Right lobe of liver (tissue), 6 donors: ENCODE measurements around the gene CFAP46. TPM values are rescaled to one million over a fixed set of nuclear protein-coding genes. Genes with fewer than 3 reads are reported as not detected.
"Not testable (repeated sequence)": the region's sequence is repeated elsewhere in the genome, so short reads cannot be mapped to it uniquely, and the experiment has no call there.

ENCODE experiments used
- ATAC-seq, 4 donors: fragments of 200-7000 bp; cut with Tn5 transposase; one replicate each; pipeline ENCODE4 v1.9.1; 2020; ENCODE audit warnings: mild to moderate bottlenecking in 4 of 4, moderate library complexity in 4 of 4
- DNase-seq, 3 donors: peaks; one replicate each; pipeline ENCODE4 v3.0.0-alpha.2; 2020
- H3K27ac ChIP-seq, 3 donors: fragments of 200-600 bp; one replicate each; pipeline ENCODE4 v1.8.0; 2022
- H3K27me3 ChIP-seq, 2 donors: fragments of 200-600 bp; one replicate each; pipeline ENCODE4 v1.8.0; 2022
- H3K36me3 ChIP-seq, 4 donors: fragments of 200-600 bp; sonication (generic) in 1 of 4; one replicate each; pipeline versions ENCODE4 v1.5.1 to v1.8.0; 2017 to 2022; ENCODE audit warnings: control low read depth in 1 of 4
- H3K4me1 ChIP-seq, 4 donors: fragments of 200-600 bp; sonication (generic) in 1 of 4; one replicate each; pipeline versions ENCODE4 v1.5.1 to v1.8.0; 2017 to 2022; ENCODE audit warnings: control low read depth in 1 of 4
- H3K4me3 ChIP-seq, 3 donors: fragments of 200-600 bp; one replicate each; pipeline ENCODE4 v1.8.0; 2022
- H3K9me3 ChIP-seq, 4 donors: fragments of 200-600 bp; sonication (generic) in 1 of 4; one replicate each; pipeline versions ENCODE4 v1.5.1 to v1.8.0; 2017 to 2022; ENCODE audit warnings: control low read depth in 1 of 4
- POLR2A ChIP-seq: fragments of 450-650 bp; IDR thresholded peaks from one replicate; pipeline ENCODE4 v1.6.1; 2017; ENCODE audit warnings: antibody characterized with exemption, mild to moderate bottlenecking
- WGBS: methylation state at CpG from one replicate; pipeline ENCODE4 v1.1.6; 2018; ENCODE audit warnings: low coverage, low lambda C conversion rate; ENCODE audit not compliant: insufficient coverage; ENCODE audit errors: missing lambda C conversion rate; 5-methylcytosine and 5-hydroxymethylcytosine counted together
- intact Hi-C, 2 donors: fragments of 100-400 bp; cut with DNase I; formaldehyde crosslinking; loops; one replicate each; pipeline versions ENCODE4 v1.11.2 to v1.14.1; 2022
- total RNA-seq, 6 experiments: library from RNA; depleted of rRNA in 2 of 6; stranded (reverse); fragments of >200 nt in 2 of 6; fragmentation: NEBNext Ultra II Directional in 3 of 6; extraction: Animal tissue kit (Norgen Biotek cat#: 25700) in 3 of 6; gene quantifications; one replicate each; pipeline versions ENCODE4 v1.1.0 to v1.2.4, GENCODE V29; 2016 to 2023
- TF ChIP-seq, protein P1 (sequence below), 4 donors: fragments of 200-600 bp in 3 of 4; fragments of 450-650 bp in 1 of 4; IDR thresholded peaks; one replicate each; pipeline versions ENCODE4 v1.5.1 to v1.8.0; 2016 to 2022; ENCODE audit warnings: antibody characterized with exemption in 4 of 4, mild to moderate bottlenecking in 2 of 4
- donor health status: DM: no; HTN: yes; CAD: no.
- donor health status: DM: no; HTN: no; CAD: no.
- donor health status: DM: no; HTN: no; CAD: no.
- donor health status: DM: no; HTN: yes; CAD: no.
- donor health status: DM: no; HTN: yes; CAD: no.

Gene CFAP46
- total RNA-seq, 6 experiments from 2014 or later, result 0.16 to 0.67 (median 0.32) TPM

DNA sequence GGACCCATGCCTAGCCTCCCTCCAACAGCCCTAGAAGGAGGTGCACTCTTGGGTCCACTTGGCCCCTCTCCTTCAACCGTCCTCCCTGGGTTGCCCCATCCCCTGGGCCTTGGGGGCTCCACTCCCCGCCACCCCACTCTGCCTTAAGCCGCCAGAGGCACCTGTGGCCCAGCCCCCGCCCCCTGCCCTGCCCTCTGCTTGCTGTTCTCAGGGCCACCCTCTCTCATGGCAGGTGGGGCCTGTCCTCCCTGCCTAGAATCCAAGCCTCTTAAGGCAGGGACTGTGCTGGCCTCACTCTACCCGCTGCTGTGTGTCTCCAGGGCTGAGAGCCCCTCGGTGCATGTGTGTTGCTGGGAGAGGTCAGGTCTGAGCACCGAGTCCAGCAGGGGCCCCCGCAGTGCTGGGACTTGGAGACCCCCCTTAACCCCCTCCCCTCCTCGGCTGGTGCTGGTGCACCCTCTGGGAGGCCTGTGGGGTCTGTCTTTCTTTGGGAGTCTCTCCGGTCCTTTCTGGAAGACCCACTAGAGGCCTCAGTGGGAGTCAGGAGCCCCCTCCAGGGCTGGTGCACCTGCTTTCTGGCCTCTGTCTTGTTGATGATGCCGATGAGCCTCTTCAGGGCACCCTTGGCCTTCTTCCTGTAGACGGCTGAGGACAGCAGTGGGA, 43.8 kb downstream of the CFAP46 start:
- no peaks in the 10 kb centered on the region for H3K36me3 ChIP-seq
- no peak overlapping the region for H3K27ac ChIP-seq
- intact Hi-C loops, result no loop called here
- no peaks in the 10 kb centered on the region for H3K27me3 ChIP-seq
- DNase-seq (peak in 2 of 3 donors; percentile 10 to 34), ATAC-seq (peak in 1 of 4 donors; percentile 34)
- H3K4me3 ChIP-seq, result no peak overlapping the region
- WGBS, result 44% methylated on average over 2 of the region's 12 CpGs
- no peaks in the 10 kb centered on the region for H3K4me1 ChIP-seq
- H3K9me3 ChIP-seq, result no peaks in the 10 kb centered on the region
- TF ChIP-seq, protein P1, sequence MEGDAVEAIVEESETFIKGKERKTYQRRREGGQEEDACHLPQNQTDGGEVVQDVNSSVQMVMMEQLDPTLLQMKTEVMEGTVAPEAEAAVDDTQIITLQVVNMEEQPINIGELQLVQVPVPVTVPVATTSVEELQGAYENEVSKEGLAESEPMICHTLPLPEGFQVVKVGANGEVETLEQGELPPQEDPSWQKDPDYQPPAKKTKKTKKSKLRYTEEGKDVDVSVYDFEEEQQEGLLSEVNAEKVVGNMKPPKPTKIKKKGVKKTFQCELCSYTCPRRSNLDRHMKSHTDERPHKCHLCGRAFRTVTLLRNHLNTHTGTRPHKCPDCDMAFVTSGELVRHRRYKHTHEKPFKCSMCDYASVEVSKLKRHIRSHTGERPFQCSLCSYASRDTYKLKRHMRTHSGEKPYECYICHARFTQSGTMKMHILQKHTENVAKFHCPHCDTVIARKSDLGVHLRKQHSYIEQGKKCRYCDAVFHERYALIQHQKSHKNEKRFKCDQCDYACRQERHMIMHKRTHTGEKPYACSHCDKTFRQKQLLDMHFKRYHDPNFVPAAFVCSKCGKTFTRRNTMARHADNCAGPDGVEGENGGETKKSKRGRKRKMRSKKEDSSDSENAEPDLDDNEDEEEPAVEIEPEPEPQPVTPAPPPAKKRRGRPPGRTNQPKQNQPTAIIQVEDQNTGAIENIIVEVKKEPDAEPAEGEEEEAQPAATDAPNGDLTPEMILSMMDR (IDR thresholded peaks at IDR 0.05), result no peak
- TF ChIP-seq POLR2A, result no peak

DNA sequence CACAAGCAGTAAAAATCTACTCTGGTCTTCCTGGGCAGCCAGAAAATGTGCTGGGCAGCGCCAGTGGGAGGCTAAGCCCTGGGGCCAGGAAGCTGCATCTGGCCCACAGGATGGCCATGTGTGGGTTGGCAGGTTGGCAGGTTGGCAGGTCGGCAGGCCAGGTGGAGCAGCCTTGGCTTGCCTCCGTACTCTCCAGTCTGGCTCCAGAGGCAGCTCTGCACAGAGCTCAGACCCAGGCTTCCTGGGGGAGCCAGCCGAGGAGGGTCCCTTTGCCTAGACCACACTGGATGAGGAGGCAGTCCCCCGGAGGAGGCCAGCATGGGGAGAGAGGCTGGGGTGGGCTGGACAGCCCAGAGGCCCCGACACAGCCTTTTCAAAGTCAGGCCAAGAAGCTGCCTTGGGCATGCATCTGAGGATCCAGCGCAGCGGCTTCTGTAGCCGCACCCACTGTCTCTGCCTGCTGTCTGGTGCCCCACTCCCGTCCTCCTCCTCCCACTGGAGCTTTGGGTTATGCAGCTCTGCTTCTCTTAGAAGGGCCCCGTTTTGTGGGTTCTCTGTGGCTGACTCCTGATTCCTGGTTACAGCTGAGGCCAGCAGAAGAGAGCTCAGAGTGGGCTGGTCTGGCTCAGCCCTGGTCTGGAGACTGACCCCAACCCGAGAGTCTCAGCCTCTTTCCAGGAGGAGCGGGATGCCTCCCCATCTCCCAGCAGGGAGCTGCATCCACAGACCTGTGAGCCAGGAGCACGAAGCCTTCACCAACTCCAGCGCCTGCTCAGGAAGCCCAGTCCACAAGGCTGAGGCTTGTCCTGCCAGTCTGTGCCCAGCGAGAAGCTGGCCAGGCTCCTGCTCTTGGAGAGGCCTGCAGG, 44.6 kb downstream of the CFAP46 start:
- no peaks in the 10 kb centered on the region for H3K36me3 ChIP-seq
- DNase-seq (peak; percentile 8 to 36 (median 26)), ATAC-seq (peak in 1 of 4 donors; percentile 17)
- no peaks in the 10 kb centered on the region for H3K27me3 ChIP-seq
- WGBS, result 82% methylated on average over 2 of the region's 16 CpGs
- no peak overlapping the region for H3K27ac ChIP-seq
- H3K4me3 ChIP-seq, result no peak overlapping the region
- intact Hi-C loops, result no loop called here
- no peaks in the 10 kb centered on the region for H3K4me1 ChIP-seq
- TF ChIP-seq, protein P1 (IDR thresholded peaks at IDR 0.05), result no peak
- no peak for TF ChIP-seq POLR2A
- H3K9me3 ChIP-seq, result no peaks in the 10 kb centered on the region

DNA sequence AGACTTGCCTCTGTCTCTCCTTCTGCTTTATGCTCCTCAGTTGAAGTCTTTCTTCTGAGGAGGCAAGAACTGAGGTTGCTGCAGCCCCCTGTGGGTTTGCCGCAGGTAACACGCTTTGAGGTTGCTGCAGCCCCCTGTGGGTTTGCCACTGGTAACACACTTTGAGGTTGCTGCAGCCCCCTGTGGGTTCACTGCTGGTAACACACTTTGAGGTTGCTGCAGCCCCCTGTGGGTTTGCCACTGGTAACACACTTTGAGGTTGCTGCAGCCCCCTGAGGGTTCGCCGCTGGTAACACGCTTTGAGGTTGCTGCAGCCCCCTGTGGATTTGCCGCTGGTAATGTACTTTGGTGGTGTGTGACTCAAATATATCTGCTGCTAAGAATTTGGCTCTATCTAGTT, 48.6 kb downstream of the CFAP46 start:
- H3K27me3 ChIP-seq, H3K4me1 ChIP-seq, H3K4me3 ChIP-seq, intact Hi-C loops, H3K9me3 ChIP-seq, H3K36me3 ChIP-seq, H3K27ac ChIP-seq, ATAC-seq, DNase-seq: not testable (repeated sequence)
- 40% methylated on average over 3 of the region's 6 CpGs for WGBS

DNA sequence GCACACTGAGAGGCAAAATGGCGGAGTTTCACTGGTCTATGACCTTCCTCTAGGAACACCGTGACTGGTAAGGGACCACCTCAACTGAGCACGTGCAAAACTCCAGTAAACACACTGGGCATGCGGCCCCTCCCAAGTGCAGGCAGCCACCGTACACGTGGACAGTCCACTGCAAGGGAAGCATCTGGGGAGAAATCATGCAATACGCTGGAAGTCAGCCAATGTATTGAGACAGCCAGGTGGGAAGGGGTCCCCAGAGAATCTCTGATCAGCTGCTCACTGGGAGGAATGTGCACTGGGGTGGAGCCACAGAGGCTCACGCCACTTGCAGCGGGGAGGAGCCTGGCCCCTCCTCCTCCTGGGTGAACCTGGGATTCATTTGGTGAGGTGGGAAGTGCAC, 49.3 kb downstream of the CFAP46 start:
- DNase-seq (peak in 2 of 3 donors; percentile 8 to 30), ATAC-seq (no peak)
- 55% methylated on average over 4 of the region's 9 CpGs for WGBS
- no peaks in the 10 kb centered on the region for H3K4me1 ChIP-seq
- intact Hi-C loops, result no loop called here
- H3K27me3 ChIP-seq, result no peaks in the 10 kb centered on the region
- no peak overlapping the region for H3K4me3 ChIP-seq
- no peaks in the 10 kb centered on the region for H3K9me3 ChIP-seq
- no peak overlapping the region for H3K27ac ChIP-seq
- no peaks in the 10 kb centered on the region for H3K36me3 ChIP-seq
- TF ChIP-seq, protein P1 (IDR thresholded peaks at IDR 0.05), result no peak
- TF ChIP-seq POLR2A, result no peak

DNA sequence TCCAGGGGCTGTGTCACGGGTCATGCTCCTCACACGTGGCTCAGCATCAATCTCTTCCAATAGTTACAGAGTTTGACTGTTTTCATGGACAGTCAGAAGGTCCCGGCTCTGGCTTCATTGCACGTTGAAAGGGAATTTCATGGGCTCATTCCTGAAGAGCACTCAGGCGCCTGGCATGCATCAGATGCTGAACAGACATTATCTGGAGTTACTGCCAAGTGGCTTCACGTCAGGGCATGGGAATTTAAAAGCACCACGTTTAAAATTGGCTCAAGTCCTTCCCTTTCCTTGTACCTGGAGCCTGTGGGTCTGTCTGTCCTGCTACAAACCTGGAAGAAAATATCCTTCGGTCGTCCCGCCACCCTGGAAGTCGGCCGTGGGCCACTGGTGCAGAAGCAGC, 50.4 kb downstream of the CFAP46 start:
- intact Hi-C loops, result no loop called here
- no peak for TF ChIP-seq POLR2A
- TF ChIP-seq, protein P1 (IDR thresholded peaks at IDR 0.05), result no peak

More for the DNA sequence above, 50.4 kb downstream of the CFAP46 start:
- Histone ChIP-seq H3K27me3 (no peaks in the 10 kb centered on the region), H3K9me3 (no peaks in the 10 kb centered on the region), H3K4me1 (no peaks in the 10 kb centered on the region), H3K36me3 (no peaks in the 10 kb centered on the region), H3K27ac (no peak overlapping the region), H3K4me3 (no peak overlapping the region)
- ATAC-seq, result no peak
- peak in 1 of 3 donors; percentile 18 for DNase-seq
- WGBS, result 28% methylated on average over 4 of the region's 12 CpGs
